DMS153 treated with DMSO at 0.1 percent for 48 hours (cell line): ENCODE data around the gene OR5D14.

ENCODE experiments used
- DNase-seq: peaks from one replicate; lab custom pipeline; 2025; ENCODE audit not compliant: unreplicated experiment; lab: John Stamatoyannopoulos, UW

OR5D14 gene

GRCh38 chr11:55795256-55795655, at the start of gene OR5D14:
OR5D14 (plus strand) TSS chr11:55795556; CDS start chr11:55795556, 0 bp downstream.
- DNase-seq: no peak

- no peak for DNase-seq
These were observed 22.2 kb upstream of the OR5D14 start, which contains the start of gene OR5D13 for GRCh38 chr11:55773138-55773537. OR5D13 (plus strand) TSS chr11:55773438; CDS start chr11:55773438, 0 bp downstream.

GRCh38 chr11:55791606-55792005, 3.8 kb upstream of the OR5D14 start:
- DNase-seq: no peak

GRCh38 chr11:55793321-55793720, 2.0 kb upstream of the OR5D14 start:
- no peak for DNase-seq

GRCh38 chr11:55806248-55806647, 10.9 kb downstream of the OR5D14 start:
- no peak for DNase-seq

- DNase-seq: no peak
These were observed 15.7 kb downstream of the OR5D14 start, which contains the start of gene OR5L1 for GRCh38 chr11:55811067-55811466. OR5L1 (plus strand) TSS chr11:55811367; CDS start chr11:55811467, 100 bp downstream.

- DNase-seq: no peak
These were observed 24.0 kb downstream of the OR5D14 start, which contains the start of gene OR5D18 for GRCh38 chr11:55819330-55819729. OR5D18 (plus strand) TSS chr11:55819630; CDS start chr11:55819630, 0 bp downstream.

GRCh38 chr11:55826919-55827318, 31.6 kb downstream of the OR5D14 start, which contains the start of gene OR5L2:
OR5L2 (plus strand) TSS chr11:55827219; CDS start chr11:55827219, 0 bp downstream.
- no peak for DNase-seq

GRCh38 chr11:55838452-55838851, 43.1 kb downstream of the OR5D14 start, which contains the start of gene OR5D16:
OR5D16 (plus strand) TSS chr11:55838752; CDS start chr11:55838752, 0 bp downstream.
- no peak for DNase-seq
